GM13977 (cell line): ENCODE results near the gene TARBP2.

Source experiments
- DNase-seq: peaks from one replicate; pipeline ENCODE4 v3.0.0; 2012; ENCODE audit warnings: low spot score
- CTCF ChIP-seq: IDR thresholded peaks from 2 replicates; pipeline ENCODE4 v1.5.1; 2012; ENCODE audit warnings: mild to moderate bottlenecking, control low read depth; ENCODE audit not compliant: insufficient read depth; ENCODE audit errors: extremely low read depth, missing control alignments
- in situ Hi-C: fragments of 300-500 bp; cut with MboI; formaldehyde crosslinking; loops from one replicate; pipeline ENCODE4 v1.12.0; 2022; ENCODE audit warnings: low sequenced_read_pairs, low pct_unique_long_range_greater_than_20kb, mixed read lengths, inconsistent platforms; ENCODE audit not compliant: unreplicated experiment

TARBP2 gene

GRCh38 chr12:53524476-53524875, 23.4 kb downstream of the TARBP2 start:
- no peak for TF ChIP-seq CTCF
- DNase-seq, result no peak
- in situ Hi-C loops, result no loop called here

- in situ Hi-C loops, result no loop called here
- TF ChIP-seq CTCF, result no peak
- no peak for DNase-seq
Observed at GRCh38 chr12:53530061-53530460, 29.0 kb downstream of the TARBP2 start.

GRCh38 chr12:53530920-53531319, 29.8 kb downstream of the TARBP2 start:
- no peak for TF ChIP-seq CTCF
- DNase-seq, result no peak
- in situ Hi-C loops, result no loop called here

- in situ Hi-C loops, result no loop called here
- DNase-seq, result no peak
- no peak for TF ChIP-seq CTCF
Observed at GRCh38 chr12:53532021-53532420, 30.9 kb downstream of the TARBP2 start.

GRCh38 chr12:53532524-53533445, 31.7 kb downstream of the TARBP2 start:
- in situ Hi-C loops, result no loop called here
- DNase-seq, result no peak
- TF ChIP-seq CTCF, result no peak

GRCh38 chr12:53533471-53533870, 32.4 kb downstream of the TARBP2 start:
- DNase-seq, result no peak
- in situ Hi-C loops, result no loop called here
- TF ChIP-seq CTCF, result no peak
